Adrenal gland (tissue), 12 donors: ENCODE measurements around the gene CCNK. TPM values are rescaled to one million over a fixed set of nuclear protein-coding genes. Genes with fewer than 3 reads are reported as not detected.

Experiments
- DNase-seq, 7 donors: peaks; one replicate each; pipeline ENCODE4 v3.0.0-alpha.2; 2019 to 2020
- H3K27ac ChIP-seq, 5 donors: fragments of 200-600 bp; sonication (generic) in 4 of 5; 1 replicate in 3 of 5; 2 replicates in 2 of 5; pipeline versions ENCODE4 v1.5.1 to v1.8.0; 2016 to 2020; ENCODE audit warnings: mild to moderate bottlenecking in 1 of 5
- H3K27me3 ChIP-seq: fragments of 200-600 bp; 2 replicates; pipeline ENCODE4 v1.8.0; 2021
- H3K36me3 ChIP-seq, 2 donors: fragments of 200-600 bp; replicated peaks in 1 of 2; 1 replicate in 1 of 2; 2 replicates in 1 of 2; pipeline versions ENCODE4 v1.5.1 to v1.8.0; 2018 to 2022
- H3K4me1 ChIP-seq, 2 donors: fragments of 200-600 bp; replicated peaks in 1 of 2; 1 replicate in 1 of 2; 2 replicates in 1 of 2; pipeline versions ENCODE4 v1.5.1 to v1.8.0; 2018 to 2021
- H3K4me3 ChIP-seq, 4 donors: fragments of 200-600 bp; sonication (generic) in 3 of 4; one replicate each; pipeline ENCODE4 v1.5.1; 2016 to 2018
- H3K9me3 ChIP-seq, 3 donors: fragments of 200-600 bp; sonication (generic) in 1 of 3; replicated peaks in 1 of 3; 1 replicate in 2 of 3; 2 replicates in 1 of 3; pipeline versions ENCODE4 v1.5.1 to v1.8.0; 2016 to 2021
- POLR2A ChIP-seq, 2 donors: fragments of 450-650 bp; IDR thresholded peaks; one replicate each; pipeline ENCODE4 v1.6.1; 2017; ENCODE audit warnings: antibody characterized with exemption in 2 of 2, mild to moderate bottlenecking in 2 of 2, moderate library complexity in 1 of 2
- WGBS, 4 donors: extraction: QIAGEN DNeasy Blood & Tissue Kit in 2 of 4; methylation state at CpG; one replicate each; pipeline versions ENCODE4 v1.1.5 to v1.1.7; 2013 to 2017; 5-methylcytosine and 5-hydroxymethylcytosine counted together
- intact Hi-C, 2 donors: fragments of 100-400 bp; cut with DNase I; formaldehyde crosslinking; loops; one replicate each; pipeline versions ENCODE4 v1.14.1 to v1.15.0; 2022 to 2023
- polyA plus RNA-seq, 3 donors: library from polyadenylated mRNA; stranded (reverse); fragments of 200-250 nt in 2 of 3; fragments of 350-450 nt in 1 of 3; fragmentation: Illumina TruSeq in 1 of 3; extraction: RNeasy Lipid Tissue Mini Kit (QIAGEN cat#74804) in 1 of 3; gene quantifications; one replicate each; pipeline ENCODE4 v1.2.3, GENCODE V29; 2013 to 2014
- total RNA-seq, 9 donors: library from RNA; depleted of rRNA in 4 of 9; stranded (reverse); fragments of >200 nt in 4 of 9; fragments of 120-200 nt in 1 of 9; fragmentation: NEBNext Ultra II Directional in 1 of 9; extraction: Animal tissue kit (Norgen Biotek cat#: 25700) in 1 of 9; gene quantifications; one replicate each; pipeline versions ENCODE4 v1.1.0 to v1.2.4, GENCODE V29; 2013 to 2023
- TF ChIP-seq, protein P1 (sequence below), 6 experiments: fragments of 450-650 bp in 4 of 6; fragments of 200-600 bp in 2 of 6; sonication (generic) in 1 of 6; IDR thresholded peaks; 1 replicate in 5 of 6; 2 replicates in 1 of 6; pipeline versions ENCODE4 v1.5.1 to v1.8.0; 2016 to 2021; ENCODE audit warnings: antibody characterized with exemption in 6 of 6, mild to moderate bottlenecking in 2 of 6, moderate library complexity in 1 of 6
- donor health status: healthy with polysubstance abuse.
- donor health status: Bipolar disorder and iron deficiency.
- donor health status: DM: yes; HTN: yes; CAD: no.
- donor health status: DM: no; HTN: no; CAD: no.
- donor health status: DM: no; HTN: no; CAD: no.
- donor health status: DM: yes; HTN: yes; CAD: no.

The CCNK gene
- total and polyA plus RNA-seq, 12 donors: 9.9 to 44.3 (median 20.2) TPM

DNA sequence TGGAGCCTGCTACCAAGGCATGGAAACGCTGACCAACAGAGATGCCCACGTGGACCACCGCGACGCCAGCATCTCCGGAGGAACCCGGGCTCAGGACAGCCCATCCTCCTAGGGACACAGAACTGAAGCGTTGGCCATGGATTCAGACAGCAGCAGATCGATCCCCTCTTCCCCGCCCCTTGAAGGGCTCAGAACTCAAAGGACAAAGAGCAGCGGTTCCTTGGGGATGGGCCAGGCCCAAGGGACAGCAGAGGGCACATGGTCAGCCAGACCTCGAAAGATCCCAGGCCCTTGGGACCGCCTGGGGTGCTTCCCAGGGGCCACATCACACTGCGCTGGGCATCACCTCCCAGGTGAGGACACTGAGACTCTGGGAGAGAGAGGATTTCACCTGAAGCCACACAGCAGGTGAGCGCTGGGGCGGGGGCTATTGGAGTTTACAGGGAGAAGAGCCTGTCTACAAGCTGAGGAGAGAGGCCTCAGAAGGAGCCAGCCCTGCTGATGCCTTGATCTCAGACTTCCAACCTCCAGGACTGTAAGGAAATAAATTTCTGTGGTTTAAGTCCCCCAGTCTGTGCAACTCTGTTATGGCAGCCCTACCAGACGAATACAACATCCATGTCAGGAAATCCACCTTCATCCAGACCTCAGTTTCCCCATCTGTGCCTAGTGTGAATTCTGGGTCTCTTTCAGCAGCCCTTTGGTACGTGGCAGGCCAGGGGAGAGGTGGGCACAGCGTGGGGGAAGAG lies 49.4 kb downstream of the CCNK start:
- Histone ChIP-seq H3K4me1 (no peaks in the 10 kb centered on the region), H3K36me3 (no peaks in the 10 kb centered on the region), H3K27me3 (no peaks in the 10 kb centered on the region), H3K27ac (no peak overlapping the region), H3K4me3 (no peak overlapping the region), H3K9me3 (no peaks in the 10 kb centered on the region)
- WGBS, 4 donors: 89 to 94% (median 92%) methylated on average over 9 to 19 of the region's 19 CpGs
- intact Hi-C loops: no loop called here
- no peak for DNase-seq
- no peak for TF ChIP-seq POLR2A (IDR thresholded peaks at IDR 0.05)
- TF ChIP-seq, protein P1, sequence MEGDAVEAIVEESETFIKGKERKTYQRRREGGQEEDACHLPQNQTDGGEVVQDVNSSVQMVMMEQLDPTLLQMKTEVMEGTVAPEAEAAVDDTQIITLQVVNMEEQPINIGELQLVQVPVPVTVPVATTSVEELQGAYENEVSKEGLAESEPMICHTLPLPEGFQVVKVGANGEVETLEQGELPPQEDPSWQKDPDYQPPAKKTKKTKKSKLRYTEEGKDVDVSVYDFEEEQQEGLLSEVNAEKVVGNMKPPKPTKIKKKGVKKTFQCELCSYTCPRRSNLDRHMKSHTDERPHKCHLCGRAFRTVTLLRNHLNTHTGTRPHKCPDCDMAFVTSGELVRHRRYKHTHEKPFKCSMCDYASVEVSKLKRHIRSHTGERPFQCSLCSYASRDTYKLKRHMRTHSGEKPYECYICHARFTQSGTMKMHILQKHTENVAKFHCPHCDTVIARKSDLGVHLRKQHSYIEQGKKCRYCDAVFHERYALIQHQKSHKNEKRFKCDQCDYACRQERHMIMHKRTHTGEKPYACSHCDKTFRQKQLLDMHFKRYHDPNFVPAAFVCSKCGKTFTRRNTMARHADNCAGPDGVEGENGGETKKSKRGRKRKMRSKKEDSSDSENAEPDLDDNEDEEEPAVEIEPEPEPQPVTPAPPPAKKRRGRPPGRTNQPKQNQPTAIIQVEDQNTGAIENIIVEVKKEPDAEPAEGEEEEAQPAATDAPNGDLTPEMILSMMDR (IDR thresholded peaks at IDR 0.05): no peak

DNA sequence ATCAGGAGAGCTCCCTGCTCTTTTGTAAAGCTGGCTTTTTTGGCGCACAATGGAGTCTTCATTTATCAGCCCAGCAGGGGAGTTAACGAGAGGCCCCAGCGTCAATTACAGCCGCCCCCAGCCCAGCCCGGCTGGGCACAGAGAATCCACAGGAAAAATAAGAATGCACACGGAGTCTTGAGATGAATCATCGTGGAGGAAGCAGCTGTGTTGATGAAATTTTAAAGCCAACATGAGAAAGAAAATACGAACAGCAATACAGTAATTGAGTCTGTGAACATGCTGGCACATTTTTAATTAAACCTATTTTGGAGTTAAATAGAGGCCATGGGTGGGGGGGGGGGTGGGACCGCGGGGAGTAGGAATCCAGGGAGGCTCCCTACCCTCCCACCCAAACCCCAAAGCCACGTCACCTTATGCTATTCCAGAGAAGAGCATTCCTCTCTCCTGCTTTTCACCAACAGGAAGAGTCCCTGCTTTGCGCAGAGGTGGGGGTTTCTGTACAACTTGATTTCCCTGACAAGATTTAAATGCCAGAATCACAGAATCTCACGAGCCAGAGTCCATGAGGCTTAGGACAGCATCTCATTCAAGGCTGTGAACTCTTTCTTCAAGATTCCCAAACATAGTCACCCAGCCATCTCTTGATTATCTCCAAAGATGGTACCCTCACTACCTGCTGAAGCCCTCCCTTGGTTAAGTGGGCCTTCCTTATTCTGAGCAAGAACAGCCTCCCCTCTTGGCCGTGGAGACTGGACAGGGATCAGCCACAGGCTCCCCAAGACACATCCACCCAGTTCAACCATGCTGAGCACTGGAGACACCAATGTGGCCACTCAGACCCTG lies 50.3 kb downstream of the CCNK start:
- H3K9me3 ChIP-seq: no peaks in the 10 kb centered on the region
- no peak for DNase-seq
- H3K27ac ChIP-seq: no peak overlapping the region
- TF ChIP-seq, protein P1 (IDR thresholded peaks at IDR 0.05): no peak
- TF ChIP-seq POLR2A (IDR thresholded peaks at IDR 0.05): no peak
- no peaks in the 10 kb centered on the region for H3K27me3 ChIP-seq
- H3K36me3 ChIP-seq: no peaks in the 10 kb centered on the region
- intact Hi-C loops: no loop called here
- WGBS, 4 donors: 50 to 54% (median 52%) methylated on average over 14 of the region's 14 CpGs
- no peak overlapping the region for H3K4me3 ChIP-seq
- no peaks in the 10 kb centered on the region for H3K4me1 ChIP-seq

DNA sequence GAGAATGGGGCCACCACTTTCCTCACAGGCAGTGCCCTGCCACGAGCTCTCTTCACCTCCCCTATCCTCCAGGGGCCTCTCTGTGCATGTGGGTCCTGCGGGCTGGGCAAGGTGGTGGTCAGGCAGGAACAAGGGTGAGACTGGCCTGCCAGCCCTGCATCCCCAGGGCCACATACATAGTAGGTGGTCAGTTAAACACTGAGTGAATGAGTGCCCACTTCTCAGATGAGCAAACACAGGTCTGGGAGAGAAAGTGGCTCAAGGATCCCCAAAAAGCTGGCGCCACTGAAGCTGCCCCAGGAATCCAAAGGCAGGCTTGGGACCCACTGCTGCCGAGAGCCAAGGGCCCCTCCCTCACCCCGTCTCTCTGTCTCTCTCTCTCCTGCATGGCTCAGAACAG lies 51.1 kb downstream of the CCNK start:
- intact Hi-C loops: no loop called here
- Histone ChIP-seq H3K4me1 (peaks cover 6% of the 10 kb centered on the region in 2 donors), H3K27me3 (no peaks in the 10 kb centered on the region)

DNA sequence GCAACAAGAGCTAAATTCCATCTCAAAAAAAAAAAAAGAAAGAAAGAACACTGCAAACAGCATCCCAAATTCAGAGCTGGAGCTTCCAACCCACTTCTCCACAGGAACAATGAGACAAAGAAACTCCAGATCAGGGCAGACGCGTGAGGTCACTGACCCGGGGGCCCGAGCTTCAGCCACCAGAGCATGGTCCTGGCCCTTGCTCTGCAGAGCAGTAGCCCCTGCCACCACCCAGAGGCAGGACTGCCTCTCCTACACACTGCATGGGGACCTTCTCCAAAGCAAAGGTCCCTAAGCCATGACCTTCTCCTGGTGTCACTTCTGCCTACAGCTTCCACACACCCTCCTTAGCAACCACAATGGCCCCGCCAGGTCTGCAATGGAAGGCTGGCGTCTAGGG lies 53.1 kb downstream of the CCNK start:
- intact Hi-C loops: no loop called here
- no peak overlapping the region for H3K27ac ChIP-seq

More for the DNA sequence above, 51.1 kb downstream of the CCNK start:
- TF ChIP-seq, protein P1 (IDR thresholded peaks at IDR 0.05): no peak
- TF ChIP-seq POLR2A (IDR thresholded peaks at IDR 0.05): no peak
- WGBS, 4 donors: 89 to 98% (median 96%) methylated on average over 4 to 5 of the region's 5 CpGs
- no peaks in the 10 kb centered on the region for H3K36me3 ChIP-seq
- DNase-seq: no peak
- no peaks in the 10 kb centered on the region for H3K9me3 ChIP-seq
- no peak overlapping the region for H3K27ac ChIP-seq
- no peak overlapping the region for H3K4me3 ChIP-seq

More for the DNA sequence above, 53.1 kb downstream of the CCNK start:
- peaks cover 20 to 23% of the 10 kb centered on the region in 2 donors for H3K4me1 ChIP-seq
- WGBS, 4 donors: 91 to 96% (median 94%) methylated on average over 4 to 6 of the region's 6 CpGs
- no peaks in the 10 kb centered on the region for H3K27me3 ChIP-seq
- no peaks in the 10 kb centered on the region for H3K36me3 ChIP-seq
- H3K9me3 ChIP-seq: no peaks in the 10 kb centered on the region
- H3K4me3 ChIP-seq: no peak overlapping the region
- TF ChIP-seq, protein P1 (IDR thresholded peaks at IDR 0.05): no peak
- no peak for TF ChIP-seq POLR2A (IDR thresholded peaks at IDR 0.05)
- no peak for DNase-seq
